HG02759 (cell line): Measurements from ENCODE around the gene SAFB2.

Experiments used
- ATAC-seq: cut with Tn5 transposase; IDR thresholded peaks from one replicate; pipeline ENCODE4 v1.9.1; 2021; ENCODE audit warnings: mild to moderate bottlenecking, moderate library complexity; ENCODE audit not compliant: unreplicated experiment

SAFB2 gene

GRCh38 chr19:5635427-5635826 lies 12.9 kb upstream of the SAFB2 start:
- ATAC-seq = no peak

GRCh38 chr19:5632657-5633056 lies 10.1 kb upstream of the SAFB2 start:
- ATAC-seq = no peak

- ATAC-seq = no peak
Observed at GRCh38 chr19:5632241-5632612, 9.7 kb upstream of the SAFB2 start.

- no peak for ATAC-seq
Observed at GRCh38 chr19:5631567-5632240, 9.1 kb upstream of the SAFB2 start.

- ATAC-seq = no peak
Observed at GRCh38 chr19:5628919-5629481, 6.4 kb upstream of the SAFB2 start.

GRCh38 chr19:5628461-5628860 lies 5.9 kb upstream of the SAFB2 start:
- ATAC-seq = no peak

GRCh38 chr19:5627395-5627904 lies 4.9 kb upstream of the SAFB2 start:
- ATAC-seq = no peak

- ATAC-seq = no peak
Observed at GRCh38 chr19:5625641-5626040, 3.1 kb upstream of the SAFB2 start.

GRCh38 chr19:5624741-5625278 lies 2.2 kb upstream of the SAFB2 start:
- no peak for ATAC-seq

GRCh38 chr19:5624018-5624663 lies 1.6 kb upstream of the SAFB2 start:
- ATAC-seq = no peak

- ATAC-seq = no peak
Observed at GRCh38 chr19:5623397-5624017, 931 bp upstream of the SAFB2 start.

- ATAC-seq = no peak
Observed at GRCh38 chr19:5621945-5622464, 571 bp downstream of the SAFB2 start.

GRCh38 chr19:5621311-5621944 lies 1.1 kb downstream of the SAFB2 start:
- ATAC-seq = no peak

- ATAC-seq = no peak
Observed at GRCh38 chr19:5619946-5620345, 2.6 kb downstream of the SAFB2 start.

GRCh38 chr19:5618591-5618990 lies 4.0 kb downstream of the SAFB2 start:
- ATAC-seq = no peak

GRCh38 chr19:5617080-5617479 lies 5.5 kb downstream of the SAFB2 start:
- no peak for ATAC-seq

- no peak for ATAC-seq
Observed at GRCh38 chr19:5615756-5616327, 6.7 kb downstream of the SAFB2 start.

GRCh38 chr19:5612891-5613865 lies 9.4 kb downstream of the SAFB2 start:
- ATAC-seq = no peak

- ATAC-seq = no peak
Observed at GRCh38 chr19:5609881-5610448, 12.6 kb downstream of the SAFB2 start.
